HG03457 (cell line): ENCODE results near the gene HMGN1.
"Not testable (repeated sequence)": the region's sequence is repeated elsewhere in the genome, so short reads cannot be mapped to it uniquely, and the experiment has no call there.

Source experiments
- ATAC-seq: cut with Tn5 transposase; IDR thresholded peaks from one replicate; pipeline ENCODE4 v1.9.1; 2021; ENCODE audit warnings: moderate number of reproducible peaks; ENCODE audit not compliant: unreplicated experiment

HMGN1 gene, protein sequence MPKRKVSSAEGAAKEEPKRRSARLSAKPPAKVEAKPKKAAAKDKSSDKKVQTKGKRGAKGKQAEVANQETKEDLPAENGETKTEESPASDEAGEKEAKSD

DNA sequence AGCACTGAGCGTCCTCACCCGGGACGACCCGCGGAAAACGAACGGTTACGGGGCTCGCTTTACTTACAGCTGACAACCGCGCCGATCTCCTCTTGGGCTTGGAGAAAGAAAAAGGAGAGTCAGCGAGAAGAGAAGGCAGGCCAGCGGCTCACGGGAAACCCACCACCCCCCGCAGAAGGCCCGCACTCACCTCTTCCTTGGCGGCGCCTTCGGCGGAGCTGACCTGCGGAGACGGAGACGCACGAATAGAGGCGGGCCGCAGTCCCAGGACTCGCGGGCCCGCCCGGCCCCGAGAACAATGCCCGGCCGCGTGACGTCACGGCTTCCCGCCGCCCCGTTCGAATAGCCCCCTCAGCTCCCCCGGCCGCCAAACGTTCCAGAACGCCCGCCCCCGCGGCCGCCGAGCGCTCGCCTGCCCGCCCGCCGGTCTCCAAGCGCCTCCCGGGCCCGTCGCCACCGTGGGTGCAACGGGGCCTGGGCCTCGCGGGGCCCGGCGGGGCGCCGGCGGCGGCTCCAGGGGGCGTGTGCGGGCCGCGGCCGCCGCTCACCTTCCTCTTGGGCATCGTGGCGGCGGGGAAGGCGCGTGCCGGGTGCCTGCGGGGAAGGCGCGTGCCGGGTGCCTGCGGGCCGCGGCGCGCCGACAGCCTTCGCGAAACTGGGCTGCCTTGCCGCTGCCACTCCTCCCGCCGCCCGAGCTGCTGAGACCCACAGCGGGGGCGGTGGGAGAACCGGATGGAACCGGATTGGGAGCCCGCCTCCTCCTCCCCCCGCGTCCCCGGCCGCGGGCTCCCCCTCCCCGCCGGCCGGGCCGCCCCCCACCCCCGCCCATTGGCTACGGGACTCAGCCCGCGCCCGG lies at the start of gene HMGN1:
Gene HMGN1, minus strand, starts transcription at position 734 of the 856 bp plus-strand sequence. Its CDS starts 171 bp downstream, at position 563.
- peak; percentile 39 for ATAC-seq

- ATAC-seq: no peak
These were observed 48.9 kb upstream of the HMGN1 start for GRCh38 chr21:39397646-39398385.

GRCh38 chr21:39392981-39393380 lies 44.1 kb upstream of the HMGN1 start:
- ATAC-seq: no peak

DNA sequence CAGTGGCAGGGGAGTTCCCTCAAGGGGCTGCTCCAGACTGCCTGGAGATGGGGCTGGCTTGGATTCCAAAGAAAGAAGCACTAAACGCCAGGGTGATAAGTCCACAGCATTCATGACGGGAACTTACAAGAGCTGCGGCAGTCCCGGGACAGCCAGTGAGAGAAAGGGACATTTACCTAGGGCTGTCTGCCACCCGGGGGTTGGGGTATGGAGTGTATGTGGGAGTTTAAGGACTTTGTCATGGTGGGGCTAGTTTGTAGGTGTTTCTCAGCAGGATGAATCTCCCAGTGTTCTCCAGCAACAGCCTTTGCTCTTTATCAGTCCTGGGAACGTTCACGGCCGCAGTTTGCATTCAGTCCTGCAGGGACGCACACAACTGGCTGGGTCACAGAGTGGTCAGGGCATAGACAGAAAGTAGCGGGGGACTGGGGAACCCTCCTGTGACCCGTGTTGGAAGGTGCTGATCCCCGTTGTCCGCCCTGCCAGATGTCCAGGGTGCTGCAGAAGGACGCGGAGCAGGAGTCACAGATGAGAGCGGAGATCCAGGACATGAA lies 41.4 kb upstream of the HMGN1 start:
- ATAC-seq: no peak

DNA sequence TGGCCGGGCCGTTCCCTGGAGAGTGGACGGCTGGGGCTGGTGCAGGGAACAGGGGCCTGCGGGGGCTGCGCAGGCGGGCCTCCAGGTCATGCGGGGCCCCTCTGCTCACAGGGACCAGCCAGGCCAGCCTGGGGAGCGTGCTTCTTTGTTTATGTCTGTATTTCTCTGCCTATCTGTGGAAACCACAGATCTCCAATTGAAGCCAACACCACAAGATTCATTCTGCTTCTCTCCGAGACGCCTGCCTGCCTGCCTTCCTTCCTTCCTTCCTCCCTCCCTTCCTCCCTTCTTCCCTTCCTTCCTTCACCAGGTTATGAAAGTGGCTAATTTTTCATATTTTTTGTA lies 39.9 kb upstream of the HMGN1 start:
- peak; percentile 2 for ATAC-seq

DNA sequence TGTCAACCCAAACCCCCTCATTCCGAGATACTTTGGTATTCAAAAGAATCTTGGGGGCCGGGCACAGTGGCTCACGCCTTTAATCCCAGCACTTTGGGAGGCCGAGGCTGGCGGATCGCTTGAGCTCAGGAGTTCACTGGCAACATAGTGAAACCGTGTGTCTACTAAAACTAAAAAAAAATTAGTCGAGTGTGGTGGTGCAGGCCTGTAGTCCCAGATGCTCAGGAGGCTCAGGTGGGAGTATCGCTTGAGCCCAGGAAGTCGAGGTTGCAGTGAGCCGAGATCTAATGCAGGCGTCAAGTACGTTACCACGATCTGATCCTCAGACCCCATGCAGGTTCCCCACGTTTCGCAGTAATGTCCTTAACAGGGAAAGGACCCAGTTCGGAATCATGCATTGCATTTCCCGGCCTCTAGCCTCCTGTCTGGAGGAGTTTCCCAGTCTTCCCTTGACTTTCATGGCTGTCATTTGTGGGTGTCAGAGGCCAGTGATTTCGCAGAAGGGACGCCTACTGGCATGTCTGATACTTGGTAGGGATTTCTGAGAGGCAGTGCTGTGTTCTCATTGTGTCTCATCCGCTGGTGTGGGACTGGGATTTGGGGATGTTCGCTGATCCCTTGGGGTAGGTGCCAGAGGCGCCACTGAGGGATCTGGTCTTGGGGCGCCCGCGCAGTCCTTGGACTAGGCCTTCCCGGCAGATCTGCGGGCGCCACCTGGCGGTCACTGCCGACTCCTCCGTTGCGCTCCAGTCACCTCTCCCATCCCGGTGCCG lies 39.3 kb upstream of the HMGN1 start:
- peak; percentile 55 for ATAC-seq

DNA sequence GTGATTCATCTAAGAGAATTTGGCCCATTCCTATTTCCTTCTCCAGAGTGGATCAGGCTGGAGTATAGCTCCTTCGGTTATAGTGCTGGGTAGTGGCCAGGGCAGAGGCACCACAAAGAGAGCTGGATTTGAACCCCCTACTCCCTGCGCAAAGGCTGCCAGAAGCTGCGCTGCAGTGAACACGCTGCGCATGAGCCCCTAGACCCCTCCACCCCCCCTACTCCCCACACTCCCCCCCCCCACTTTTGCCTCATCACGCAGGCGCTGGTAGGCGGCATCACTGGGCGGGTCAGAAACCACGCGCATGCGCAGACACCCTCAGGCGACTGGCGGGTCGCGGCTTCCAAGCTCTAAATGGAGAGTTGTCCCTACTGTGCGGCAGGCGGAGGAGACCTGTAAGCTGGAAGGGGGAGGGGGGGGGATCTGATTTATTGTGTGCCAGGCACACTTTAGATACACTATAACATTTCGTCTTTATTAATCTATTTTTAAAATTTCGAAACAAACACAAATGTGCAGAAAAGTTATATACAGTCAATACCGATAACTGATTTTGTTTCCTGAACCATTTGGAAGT lies 38.7 kb upstream of the HMGN1 start:
- ATAC-seq: no peak

DNA sequence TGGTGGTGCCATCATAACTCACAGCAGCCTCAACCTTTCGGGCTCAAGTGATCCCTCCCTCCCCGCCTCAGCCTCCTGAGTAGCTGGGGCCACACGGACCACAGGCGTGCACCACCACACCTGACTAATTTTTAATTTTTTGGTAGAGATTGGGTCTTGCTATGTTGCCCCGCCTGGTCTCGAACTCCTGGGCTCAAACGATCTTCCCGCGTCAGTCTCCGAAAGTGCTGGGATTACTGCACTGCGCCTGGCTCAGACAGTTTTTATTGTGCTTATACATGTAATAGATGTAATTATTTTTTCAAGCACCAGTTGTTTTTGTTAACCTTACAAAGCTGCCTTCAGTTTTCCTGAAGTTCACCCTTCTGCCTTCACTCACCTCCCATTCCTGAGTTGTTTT lies 38.0 kb upstream of the HMGN1 start:
- ATAC-seq: no peak

GRCh38 chr21:39386194-39386593 lies 37.3 kb upstream of the HMGN1 start:
- ATAC-seq: no peak

- peak; percentile 52 for ATAC-seq
These were observed 36.6 kb upstream of the HMGN1 start for GRCh38 chr21:39385299-39386145.

- no peak for ATAC-seq
These were observed 35.9 kb upstream of the HMGN1 start for GRCh38 chr21:39384674-39385298.

DNA sequence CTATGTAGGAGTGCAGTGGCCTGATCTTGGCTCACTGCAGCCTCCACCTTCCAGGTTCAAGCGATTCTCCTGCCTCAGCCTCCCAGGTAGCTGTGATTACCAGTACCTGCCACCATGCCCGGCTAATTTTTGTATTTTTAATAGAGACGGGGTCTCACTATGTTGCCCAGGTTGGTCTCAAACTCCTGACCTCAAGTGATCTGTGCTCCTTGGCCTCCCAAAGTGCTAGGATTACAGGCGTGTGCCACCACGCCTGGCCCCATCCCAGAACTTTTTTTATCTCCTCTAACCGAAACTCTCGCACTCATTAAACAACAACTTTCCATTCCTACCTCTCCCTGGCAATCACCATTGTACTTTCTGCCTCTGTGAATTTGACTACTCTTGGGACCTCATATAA lies 33.2 kb upstream of the HMGN1 start:
- ATAC-seq: not testable (repeated sequence)

DNA sequence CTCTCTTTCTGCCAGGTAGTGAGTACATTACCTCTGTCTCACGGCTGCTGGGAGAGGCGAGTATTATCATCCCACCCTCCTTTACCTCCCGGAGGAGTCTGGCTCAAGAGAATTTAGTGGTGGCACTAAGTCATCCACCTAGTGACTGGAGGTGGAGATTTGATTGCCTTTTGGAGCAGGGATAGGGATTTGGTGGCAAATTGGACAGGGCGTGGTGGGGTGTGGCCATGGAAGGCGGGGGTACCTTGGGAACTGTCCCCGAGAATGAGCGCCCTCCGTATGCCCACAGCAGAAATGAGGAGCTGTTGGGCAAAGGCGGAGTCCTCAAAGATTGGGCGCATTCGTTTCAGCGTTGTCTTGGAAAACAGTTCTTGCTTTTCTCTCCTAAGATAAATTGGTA lies 32.1 kb upstream of the HMGN1 start:
- ATAC-seq: no peak

- peak; percentile 88 for ATAC-seq
These were observed 31.4 kb upstream of the HMGN1 start for GRCh38 chr21:39379986-39380891.

DNA sequence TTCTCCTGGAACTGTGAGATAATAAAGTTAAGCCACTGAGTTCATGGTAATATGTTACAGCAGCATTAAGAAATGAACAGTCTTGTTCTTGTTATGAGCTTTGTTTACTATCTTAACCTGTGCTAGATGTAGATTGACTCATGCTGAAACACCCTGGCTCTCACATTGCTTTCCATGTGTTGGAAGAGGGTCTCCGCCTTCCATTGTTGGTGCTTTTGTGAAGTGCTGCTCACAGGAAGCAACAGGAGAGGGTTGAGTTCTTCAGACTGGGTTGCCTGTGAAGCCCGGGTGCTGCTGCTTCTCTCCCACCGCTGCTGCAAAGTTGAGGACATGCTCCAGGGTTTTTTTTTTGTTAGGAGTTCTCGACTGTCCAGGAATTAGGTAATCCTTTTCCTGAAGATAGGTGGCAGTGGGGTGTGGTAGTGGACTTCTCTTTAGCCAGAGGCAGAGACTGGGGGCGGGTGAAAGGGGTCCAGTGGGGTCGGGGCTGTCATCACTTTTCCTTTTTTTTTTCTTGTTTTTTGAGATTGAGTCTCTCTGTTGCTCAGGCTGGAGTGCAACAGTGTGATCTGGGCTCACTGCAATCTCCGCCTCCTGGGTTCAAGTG lies 28.7 kb upstream of the HMGN1 start:
- ATAC-seq: no peak

GRCh38 chr21:39375446-39375845 lies 26.6 kb upstream of the HMGN1 start:
- ATAC-seq: no peak

DNA sequence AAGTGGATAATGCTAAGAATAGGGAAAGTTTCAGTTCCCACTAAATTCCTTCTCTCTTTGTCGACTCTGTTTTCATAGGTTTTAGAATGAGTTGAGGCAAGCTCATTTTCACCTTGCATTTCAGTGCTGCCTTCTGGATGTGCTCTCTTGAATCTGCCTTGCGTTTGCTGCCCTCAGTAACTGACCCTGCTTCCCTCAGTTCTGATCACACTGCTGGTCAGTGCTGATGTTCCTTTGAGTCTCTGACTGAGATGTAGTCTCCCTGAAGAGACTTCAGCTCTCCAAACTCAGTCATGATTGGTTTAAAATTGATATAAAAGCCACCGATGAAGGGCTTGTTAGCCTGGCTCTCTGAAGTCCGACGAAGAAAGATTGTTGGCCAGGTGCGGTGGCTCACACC lies 25.2 kb upstream of the HMGN1 start:
- ATAC-seq: no peak

DNA sequence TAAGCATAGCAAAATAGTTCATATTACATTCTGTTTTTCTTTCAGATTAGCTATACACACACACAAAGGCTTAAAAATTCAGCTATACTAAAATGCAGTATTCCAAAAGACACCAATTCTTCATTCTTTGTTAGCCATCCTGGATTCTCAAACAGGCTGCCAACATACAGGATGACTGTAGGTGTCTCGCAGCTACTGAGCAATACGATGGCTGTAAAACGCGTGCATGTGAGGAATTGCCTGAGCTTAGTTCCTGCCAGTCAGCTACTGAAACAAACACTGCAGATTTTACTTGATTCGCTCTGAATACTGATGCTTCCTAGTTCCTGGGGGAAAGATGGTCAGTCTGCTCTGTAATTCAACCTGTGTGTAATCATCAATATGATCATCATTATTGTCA lies 24.7 kb upstream of the HMGN1 start:
- no peak for ATAC-seq
